Measurements from ENCODE around the gene CETN2.
A peak's percentile ranks its signal among the peaks of the same experiment; 100 is the strongest.

- TF ChIP-seq POLR2A (IDR thresholded peaks at IDR 0.05) (no peak), CTCF (IDR thresholded peaks at IDR 0.05) (peak in 3 of 5 experiments; percentile 6 to 22 (median 13))
Observed at GRCh38 chrX:152821145-152821765, 9.3 kb downstream of the CETN2 start.
